ENCODE results near the gene CNGA2. TPM values are rescaled to one million over a fixed set of nuclear protein-coding genes. Genes with fewer than 3 reads are reported as not detected.

CNGA2 gene
- total and polyA plus RNA-seq, 2 of the 4 experiments (the other 2 are of a cell fraction) = not detected

- no peaks in the 10 kb centered on the region for H3K9me1 ChIP-seq (ENCODE audit: insufficient read depth, low read length)
- ATAC-seq (ENCODE audit: low read depth) (no peak), DNase-seq (no peak)
- H3K14ac ChIP-seq (replicated peaks; ENCODE audit: low read depth, low read length) = no peak overlapping the region
- no peak overlapping the region for H3K27ac ChIP-seq (ENCODE audit: insufficient read depth, low read length)
- H3K56ac ChIP-seq (ENCODE audit: extremely low read depth, insufficient read depth, low read length) = no peak overlapping the region
- H3K4me2 ChIP-seq (ENCODE audit: low read depth, low read length) = no peak overlapping the region
- H2AK5ac ChIP-seq (ENCODE audit: low read depth, low read length) = no peak overlapping the region
- no TSS peak for BruUV-seq (replicated peaks)
- H3K79me1 ChIP-seq (ENCODE audit: low read depth in 1 of 2, low read length in 2 of 2) = no peaks in the 10 kb centered on the region
- H4K91ac ChIP-seq (ENCODE audit: insufficient read depth, low read depth, low read length) = no peak overlapping the region
- H2AK9ac ChIP-seq (replicated peaks; ENCODE audit: low read depth, low read length, poor library complexity) = no peak overlapping the region
- intact Hi-C loops (cut with micrococcal nuclease) = no loop called here
- H2BK20ac ChIP-seq (ENCODE audit: low read depth, low read length) = no peak overlapping the region
- no peak overlapping the region for H3K9ac ChIP-seq (ENCODE audit: low read depth, low read length)
- TF ChIP-seq NFE2L2 (IDR thresholded peaks at IDR 0.05; ENCODE audit: low read depth, low read length) = no peak
- no peak for TF ChIP-seq RCOR1 (IDR thresholded peaks at IDR 0.05; ENCODE audit: insufficient replicate concordance, low read length)
- TF ChIP-seq SMC3 (IDR thresholded peaks at IDR 0.05; ENCODE audit: low read depth, low read length) = no peak
- no peak for TF ChIP-seq MXI1 (IDR thresholded peaks at IDR 0.05; ENCODE audit: borderline replicate concordance, low read depth, low read length)
- no peak for TF ChIP-seq ELK1 (IDR thresholded peaks at IDR 0.05; ENCODE audit: borderline replicate concordance, low read depth, low read length)
- no peak for TF ChIP-seq MAFK (IDR thresholded peaks at IDR 0.05; ENCODE audit: low read depth, low read length)
- no peak for TF ChIP-seq CHD1 (IDR thresholded peaks at IDR 0.05; ENCODE audit: low read depth, low read length)
- H3K18ac ChIP-seq (ENCODE audit: low read depth, low read length) = no peak overlapping the region
- 0% methylated on average over 1 of the region's 7 CpGs; no CpG with 5 or more reads in 1 of the 2 experiments for WGBS, 2 experiments (ENCODE audit: extremely low coverage in 2 of 2, insufficient read length in 1 of 2)
- no peaks in the 10 kb centered on the region for H3K4me1 ChIP-seq (ENCODE audit: control insufficient read depth, insufficient read depth, low read length)
- H4K8ac ChIP-seq (ENCODE audit: low read depth in 2 of 2, low read length in 2 of 2) = no peak overlapping the region
- H2BK5ac ChIP-seq (ENCODE audit: low read depth, low read length, poor library complexity, severe bottlenecking) = no peak overlapping the region
- H3K36me3 ChIP-seq (ENCODE audit: control insufficient read depth, insufficient read depth, low read length) = no peaks in the 10 kb centered on the region
- in situ Hi-C loops (cut with MboI; ENCODE audit: low sequenced_read_pairs) = no loop called here
- H3K4ac ChIP-seq (ENCODE audit: low read depth, low read length) = no peak overlapping the region
- no peak overlapping the region for H2AFZ ChIP-seq (replicated peaks; ENCODE audit: low read length, poor library complexity)
- no peak overlapping the region for H3K4me3 ChIP-seq (ENCODE audit: insufficient read depth, low read depth, low read length)
- no peak overlapping the region for H4K5ac ChIP-seq (ENCODE audit: low read depth, low read length)
- no peaks in the 10 kb centered on the region for H4K20me1 ChIP-seq (ENCODE audit: insufficient read depth, low read length)
- no peak overlapping the region for H3K23ac ChIP-seq (ENCODE audit: low read depth, low read length)
- no peak overlapping the region for H2BK15ac ChIP-seq (ENCODE audit: low read depth, low read length)
- H2BK120ac ChIP-seq (ENCODE audit: low read depth, low read length) = no peak overlapping the region
- CTCF ChIA-PET = no interaction called here
- POLR2A ChIA-PET (ENCODE audit: unreplicated experiment) = no interaction called here
- dilution Hi-C loops (cut with HindIII; ENCODE audit: low sequenced_read_pairs, unreplicated experiment) = no loop called here
- no peaks in the 10 kb centered on the region for H3K27me3 ChIP-seq (ENCODE audit: control insufficient read depth, insufficient read depth, low read length)
- peaks cover 7% of the 10 kb centered on the region; the same call in 1 of the 2 replicates for H3K9me3 ChIP-seq (ENCODE audit: control insufficient read depth, insufficient read depth, low read length)
These were observed 31.7 kb upstream of the CNGA2 start for GRCh38 chrX:151702741-151703340.

All from IMR-90 (cell line).